Ramos (cell line): ENCODE measurements around the gene FBLIM1.

ENCODE experiments used
- in situ Hi-C: fragments of 300-500 bp; cut with MboI; formaldehyde crosslinking; loops from one replicate; pipeline ENCODE4 v1.14.3; 2022; ENCODE audit warnings: low sequenced_read_pairs; ENCODE audit not compliant: unreplicated experiment

Gene FBLIM1

GRCh38 chr1:15744122-15744679 is 14.4 kb upstream of the FBLIM1 start:
- in situ Hi-C loops, result no loop called here

GRCh38 chr1:15747378-15747777 is 11.2 kb upstream of the FBLIM1 start:
- in situ Hi-C loops, result no loop called here

GRCh38 chr1:15748264-15748663 is 10.3 kb upstream of the FBLIM1 start:
- in situ Hi-C loops, result no loop called here

- in situ Hi-C loops, result no loop called here
These were observed 9.8 kb upstream of the FBLIM1 start for GRCh38 chr1:15748690-15749398.

- in situ Hi-C loops, result no loop called here
These were observed 8.9 kb upstream of the FBLIM1 start for GRCh38 chr1:15749399-15750291.

- in situ Hi-C loops, result no loop called here
These were observed 7.7 kb upstream of the FBLIM1 start for GRCh38 chr1:15750924-15751323.

- in situ Hi-C loops, result no loop called here
These were observed 6.9 kb upstream of the FBLIM1 start for GRCh38 chr1:15751717-15752116.

- in situ Hi-C loops, result no loop called here
These were observed 4.8 kb upstream of the FBLIM1 start for GRCh38 chr1:15753776-15754175.

GRCh38 chr1:15755021-15755645 is 3.5 kb upstream of the FBLIM1 start:
- in situ Hi-C loops, result no loop called here

GRCh38 chr1:15755646-15756040 is 3.0 kb upstream of the FBLIM1 start:
- in situ Hi-C loops, result no loop called here

GRCh38 chr1:15756143-15757015 is 2.2 kb upstream of the FBLIM1 start:
- in situ Hi-C loops, result no loop called here

GRCh38 chr1:15757016-15757543 is 1.5 kb upstream of the FBLIM1 start:
- in situ Hi-C loops, result no loop called here

GRCh38 chr1:15757575-15758342 is 836 bp upstream of the FBLIM1 start:
- in situ Hi-C loops, result no loop called here

GRCh38 chr1:15758953-15759661 is 512 bp downstream of the FBLIM1 start:
- in situ Hi-C loops, result no loop called here

GRCh38 chr1:15760520-15761211 is 2.1 kb downstream of the FBLIM1 start:
- in situ Hi-C loops, result no loop called here

- in situ Hi-C loops, result no loop called here
These were observed 3.0 kb downstream of the FBLIM1 start for GRCh38 chr1:15761366-15762128.

GRCh38 chr1:15762546-15762945 is 4.0 kb downstream of the FBLIM1 start:
- in situ Hi-C loops, result no loop called here
